Fibroblast of the conjunctiva (primary cell): ENCODE data around the gene SLC18B1.

Source experiments
- DNase-seq: peaks from one replicate; pipeline ENCODE4 v3.0.0-alpha.2; 2010; ENCODE audit warnings: low read depth

Gene SLC18B1

DNA sequence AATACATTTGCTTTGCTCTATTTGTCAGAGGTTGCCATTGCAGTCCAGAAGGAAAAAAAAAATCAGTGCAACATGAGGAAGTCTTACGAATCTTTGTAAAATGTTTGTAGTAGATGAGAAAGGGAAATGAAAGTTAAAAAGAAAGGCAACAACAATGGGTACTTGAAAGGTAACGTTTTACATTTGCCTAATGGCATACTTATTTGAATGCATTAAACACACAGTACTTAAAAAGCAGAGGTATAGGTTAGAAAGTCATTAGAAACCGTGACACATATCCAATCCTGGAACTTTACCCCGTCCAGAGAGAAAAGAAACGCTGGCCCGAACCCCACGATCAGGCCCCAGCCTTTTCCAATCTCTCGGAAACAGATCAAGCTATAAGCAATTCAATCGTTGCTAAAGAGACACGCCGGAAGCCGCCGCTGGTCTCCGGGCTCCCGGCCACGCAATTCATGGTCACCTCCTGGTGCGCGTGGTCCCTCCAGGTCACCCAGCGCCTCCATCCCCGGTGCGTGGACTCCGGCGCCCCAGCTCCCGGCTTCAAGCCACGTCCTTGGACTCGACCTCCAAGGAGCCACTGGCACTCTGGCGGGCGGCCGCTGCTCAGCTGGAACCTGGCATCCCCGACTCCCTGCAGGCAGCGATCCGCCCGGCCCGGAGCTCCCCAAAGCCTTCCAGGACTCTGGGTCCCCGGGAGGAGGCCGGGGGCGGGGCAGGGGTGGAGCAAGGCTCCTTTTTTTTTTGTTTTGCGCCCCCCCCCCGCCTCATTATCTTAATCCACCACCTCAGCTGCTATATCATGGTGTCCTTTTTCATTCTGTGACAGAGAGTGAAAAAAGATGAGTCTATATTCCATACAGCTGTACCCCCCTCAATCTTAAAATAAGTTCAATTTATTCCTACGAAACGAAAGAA, at the start of gene SLC18B1:
Gene SLC18B1 (minus strand): TSS at position 687 of the 918 bp plus-strand sequence. CDS start 181 bp downstream, at position 506.
- no peak for DNase-seq

DNA sequence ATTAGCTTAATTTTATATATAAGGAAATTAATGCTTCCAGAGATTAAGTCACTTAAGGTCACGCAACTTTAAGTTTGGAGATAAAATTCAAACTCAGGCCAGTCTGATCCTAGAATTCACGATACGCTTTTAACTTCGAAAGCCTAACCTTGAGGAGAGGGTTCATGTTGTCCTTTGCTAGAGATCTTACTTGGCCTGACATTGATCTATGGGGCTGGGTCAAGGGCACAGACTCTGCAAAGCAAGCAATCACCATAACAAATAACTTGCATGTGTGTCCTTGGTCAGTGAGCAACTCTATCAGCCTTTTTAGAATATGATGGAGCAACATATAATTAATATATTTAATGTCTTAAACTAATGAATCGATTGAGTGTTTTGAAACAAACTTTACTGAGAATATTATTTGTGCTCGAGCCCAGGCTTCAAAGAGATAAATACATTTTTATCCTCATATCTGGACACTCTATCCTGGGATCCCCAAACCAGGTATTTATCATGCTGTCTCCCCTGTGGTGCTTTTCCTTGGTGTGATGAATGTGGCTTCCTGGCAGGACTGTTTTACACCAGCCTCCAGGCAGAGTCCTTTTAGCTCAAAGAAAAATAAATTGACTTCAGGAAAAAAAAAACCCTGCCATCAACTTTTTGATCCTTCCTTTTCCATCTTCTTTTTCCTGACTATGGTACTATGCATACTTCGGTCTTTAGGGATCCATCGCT, 45.0 kb upstream of the SLC18B1 start:
- DNase-seq: no peak

DNA sequence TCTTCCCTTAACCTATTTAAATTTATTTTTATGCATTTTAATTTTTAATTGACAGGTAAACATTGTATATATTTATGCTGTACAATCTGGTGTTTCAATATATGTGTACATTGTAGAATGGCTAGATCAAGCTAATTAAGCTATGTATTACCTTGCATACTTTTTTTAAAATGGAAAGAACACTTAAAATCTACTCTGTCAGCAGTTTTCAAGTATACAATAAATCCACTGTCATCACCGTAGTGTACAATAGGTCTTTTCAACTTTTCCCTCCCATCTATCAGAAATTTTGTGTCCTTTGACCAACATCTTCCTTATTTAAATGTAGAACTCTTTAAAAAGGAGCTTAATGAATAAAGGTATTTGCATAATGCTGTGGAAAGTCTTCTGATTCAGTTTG, 43.5 kb upstream of the SLC18B1 start:
- DNase-seq: no peak

DNA sequence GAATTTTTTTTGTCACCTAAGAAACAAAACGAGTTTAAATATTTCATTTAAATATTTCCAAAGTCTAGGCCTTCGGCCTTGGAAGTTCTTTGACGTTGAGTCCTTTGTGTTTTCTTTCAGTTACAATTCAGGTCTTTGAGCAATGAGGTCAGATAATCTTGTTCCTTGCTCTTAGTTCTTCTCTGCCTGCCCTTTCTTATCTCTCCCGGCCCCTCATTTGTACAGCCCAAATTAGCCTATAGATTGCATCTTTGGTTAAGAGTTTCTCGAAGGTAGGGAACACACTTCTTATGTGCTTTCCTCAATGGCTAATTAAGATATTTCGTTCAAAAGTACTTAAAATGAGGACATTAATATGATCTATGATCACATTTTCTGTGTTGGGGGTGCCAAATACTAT, 34.5 kb upstream of the SLC18B1 start:
- no peak for DNase-seq

DNA sequence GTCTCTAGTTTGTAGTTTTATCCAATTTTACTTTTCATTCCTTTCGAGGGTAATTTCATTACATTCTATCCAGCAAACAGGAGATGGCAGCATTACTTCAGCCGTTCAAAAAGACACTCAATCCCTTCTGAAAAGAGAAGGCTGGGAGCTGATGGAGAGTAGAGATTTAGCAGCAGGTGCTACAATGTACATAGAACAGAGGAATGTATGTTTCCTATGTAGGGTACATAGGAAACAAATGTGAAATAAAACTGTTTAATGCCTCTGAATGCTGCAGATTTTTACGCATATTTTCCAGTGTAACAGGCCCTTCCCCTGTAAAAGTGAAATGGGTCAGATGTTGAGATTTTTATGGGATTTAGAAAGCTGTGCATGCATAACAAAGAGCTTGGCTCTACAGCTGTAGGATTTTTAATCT, 31.9 kb upstream of the SLC18B1 start:
- DNase-seq: no peak

DNA sequence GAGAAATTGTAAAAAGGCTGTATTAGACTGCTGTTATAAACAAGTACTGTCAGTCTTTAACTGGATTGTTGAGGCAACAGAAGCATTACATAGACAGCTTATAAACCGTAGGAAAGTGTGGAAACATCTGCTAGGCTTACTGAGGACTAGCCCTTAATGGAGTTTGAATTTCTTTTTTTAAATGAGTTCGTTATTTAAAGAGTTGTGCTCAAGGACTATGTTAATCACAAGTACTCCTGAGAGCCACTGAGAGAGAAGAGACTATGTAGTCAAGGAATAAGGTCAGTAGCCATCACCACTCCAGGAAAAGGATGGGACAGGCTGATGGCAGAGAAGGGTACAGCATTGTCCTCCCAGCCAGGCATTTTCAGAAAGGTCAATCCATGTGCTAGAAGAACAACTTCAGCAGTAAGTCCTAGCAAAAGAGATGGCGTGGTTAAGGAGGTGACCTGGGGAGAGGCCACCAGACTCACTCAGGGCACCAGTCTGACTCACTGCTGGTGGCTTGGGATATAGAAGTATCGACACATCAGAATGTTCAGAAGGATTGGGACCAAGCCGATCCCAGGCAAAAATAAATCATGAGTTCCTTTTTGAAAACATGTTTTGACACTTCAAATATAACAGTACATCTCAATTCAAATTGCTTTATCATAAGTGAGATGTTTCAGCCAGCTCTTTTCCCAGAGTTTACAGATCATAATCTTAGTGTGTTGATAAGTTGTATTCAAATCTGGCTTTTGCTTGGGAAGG, 22.4 kb upstream of the SLC18B1 start:
- no peak for DNase-seq

DNA sequence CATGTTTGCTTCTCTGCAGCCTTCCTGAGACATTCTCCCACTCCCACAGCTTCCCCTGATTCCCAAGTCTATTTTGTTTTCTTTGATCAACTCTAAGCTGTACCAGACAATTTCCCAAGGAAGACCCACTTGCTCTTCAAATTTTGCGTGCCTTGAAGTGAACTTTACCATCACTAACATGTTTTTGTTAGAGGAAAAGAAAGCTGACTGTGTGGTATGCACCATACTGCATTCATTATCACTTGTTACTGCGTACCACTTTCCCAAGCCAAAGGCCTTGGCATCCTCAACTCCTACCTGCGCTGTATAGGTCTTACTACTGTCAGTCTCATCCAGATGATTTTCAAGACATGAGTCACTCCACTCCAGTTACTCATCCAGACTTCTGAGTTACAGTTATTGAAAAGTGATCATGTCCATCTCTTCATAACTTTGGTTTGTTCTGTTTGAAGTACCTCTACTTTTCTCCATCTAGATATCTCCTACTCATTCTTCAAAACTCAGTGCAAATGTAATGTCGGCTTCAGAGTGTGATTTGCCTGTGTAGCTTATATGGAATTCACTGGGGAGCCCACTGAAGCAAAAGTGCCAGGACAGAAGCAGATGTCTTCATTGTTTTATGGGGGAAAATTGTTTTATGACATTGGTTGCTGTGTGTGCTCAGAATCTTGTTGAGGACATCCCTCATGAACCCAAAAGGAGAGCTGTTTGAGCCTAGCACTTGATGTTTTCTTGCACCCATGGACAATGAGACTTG, 21.1 kb upstream of the SLC18B1 start:
- no peak for DNase-seq

DNA sequence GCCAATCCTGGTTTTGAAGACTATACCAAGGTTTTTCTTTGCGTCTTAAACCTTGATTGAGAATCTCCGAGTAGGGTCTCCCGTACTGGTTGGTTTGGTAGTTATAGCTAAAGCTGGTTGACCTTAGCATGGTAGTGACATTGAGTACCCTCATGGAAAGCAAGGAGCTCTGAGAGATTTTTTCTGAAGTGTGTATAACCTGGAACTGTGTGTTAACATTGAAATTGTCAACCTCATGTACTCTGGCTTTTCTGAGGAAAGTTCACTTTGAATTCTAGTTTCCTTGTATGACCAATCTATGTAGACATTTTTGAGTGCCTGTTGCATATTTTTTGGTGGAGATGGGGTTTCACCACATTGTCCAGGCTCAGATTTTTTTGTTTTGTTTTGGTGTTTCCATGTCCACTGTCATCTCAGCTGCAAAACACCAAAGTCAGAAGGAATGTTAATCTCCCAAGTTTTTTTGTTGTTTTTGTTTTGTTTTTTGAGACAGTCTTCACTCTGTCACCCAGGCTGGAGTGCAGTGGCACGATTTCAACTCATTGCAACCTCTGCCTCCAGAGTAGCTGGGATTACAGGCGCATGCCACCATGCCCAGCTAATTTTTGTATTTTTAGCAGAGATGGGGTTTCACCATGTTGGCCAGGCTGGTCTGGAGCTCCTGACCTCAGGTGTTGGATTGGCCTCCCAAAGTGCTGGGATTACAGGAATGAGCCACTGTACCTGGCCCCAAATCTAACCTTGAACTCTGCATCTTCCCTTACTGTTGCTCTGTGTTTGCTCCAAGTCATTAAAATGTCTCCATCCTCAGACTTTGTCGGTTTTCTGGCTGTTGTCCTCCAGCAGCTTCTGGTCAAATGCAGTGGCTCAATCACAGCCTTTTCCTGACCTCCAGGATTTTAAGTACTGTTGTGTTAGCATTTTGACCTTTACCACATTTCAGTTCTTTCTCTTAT, 20.2 kb upstream of the SLC18B1 start:
- DNase-seq: no peak

DNA sequence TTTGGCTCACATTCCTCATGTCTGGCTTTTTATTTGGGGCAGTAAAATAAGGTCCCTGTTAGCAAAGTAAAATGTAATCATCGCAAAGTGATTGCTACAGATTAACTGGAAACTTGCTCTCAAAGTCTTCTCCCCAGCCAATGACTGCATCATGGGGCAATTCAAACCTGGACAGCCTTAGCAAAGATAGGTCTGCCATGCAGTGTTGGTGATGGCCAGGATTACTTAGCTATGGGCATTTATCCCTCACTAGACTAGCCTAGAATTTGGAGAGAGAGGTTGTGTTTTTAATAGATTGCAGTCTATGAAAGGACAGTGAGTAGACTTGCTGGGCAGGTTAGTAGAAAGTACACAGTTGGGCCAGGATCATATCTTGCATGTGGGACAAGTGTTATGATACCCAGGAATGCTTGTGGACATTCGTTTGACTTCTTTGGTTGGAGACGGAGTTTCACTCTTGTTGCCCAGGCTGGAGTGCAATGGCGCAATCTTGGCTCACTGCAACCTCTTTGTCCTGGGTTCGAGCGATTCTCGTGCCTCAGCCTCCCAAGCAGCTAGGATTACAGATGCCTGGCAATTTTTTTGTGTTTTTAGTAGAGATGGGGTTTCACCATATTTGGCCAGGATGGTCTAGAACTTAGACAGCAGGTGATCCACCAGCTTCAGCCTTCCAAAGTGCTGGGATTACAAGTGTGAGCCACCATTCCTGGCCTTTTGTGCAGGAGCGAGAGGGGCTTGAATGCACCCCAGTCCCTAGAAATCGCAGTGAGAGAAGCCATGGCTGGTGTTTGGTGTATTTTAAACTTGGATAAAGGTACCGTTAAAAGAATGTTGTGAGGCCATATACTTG, 19.3 kb upstream of the SLC18B1 start:
- DNase-seq: no peak

DNA sequence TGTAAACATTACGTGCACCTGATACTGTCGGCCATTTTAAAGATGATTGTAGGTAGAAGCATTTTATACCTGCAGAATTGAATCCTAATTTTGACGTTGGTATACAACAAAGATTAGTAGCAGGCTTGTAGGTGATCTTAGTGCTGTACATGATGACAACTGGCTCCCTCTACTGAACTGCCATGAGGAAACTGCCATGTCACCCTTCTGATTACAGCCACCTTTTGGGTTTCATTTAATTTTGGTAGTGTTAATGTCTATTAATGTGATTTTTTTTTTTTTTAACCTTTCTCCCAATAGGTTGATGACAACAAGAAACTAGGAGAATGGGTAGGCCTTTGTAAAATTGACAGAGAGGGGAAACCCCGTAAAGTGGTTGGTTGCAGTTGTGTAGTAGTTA, 18.2 kb upstream of the SLC18B1 start:
- no peak for DNase-seq

DNA sequence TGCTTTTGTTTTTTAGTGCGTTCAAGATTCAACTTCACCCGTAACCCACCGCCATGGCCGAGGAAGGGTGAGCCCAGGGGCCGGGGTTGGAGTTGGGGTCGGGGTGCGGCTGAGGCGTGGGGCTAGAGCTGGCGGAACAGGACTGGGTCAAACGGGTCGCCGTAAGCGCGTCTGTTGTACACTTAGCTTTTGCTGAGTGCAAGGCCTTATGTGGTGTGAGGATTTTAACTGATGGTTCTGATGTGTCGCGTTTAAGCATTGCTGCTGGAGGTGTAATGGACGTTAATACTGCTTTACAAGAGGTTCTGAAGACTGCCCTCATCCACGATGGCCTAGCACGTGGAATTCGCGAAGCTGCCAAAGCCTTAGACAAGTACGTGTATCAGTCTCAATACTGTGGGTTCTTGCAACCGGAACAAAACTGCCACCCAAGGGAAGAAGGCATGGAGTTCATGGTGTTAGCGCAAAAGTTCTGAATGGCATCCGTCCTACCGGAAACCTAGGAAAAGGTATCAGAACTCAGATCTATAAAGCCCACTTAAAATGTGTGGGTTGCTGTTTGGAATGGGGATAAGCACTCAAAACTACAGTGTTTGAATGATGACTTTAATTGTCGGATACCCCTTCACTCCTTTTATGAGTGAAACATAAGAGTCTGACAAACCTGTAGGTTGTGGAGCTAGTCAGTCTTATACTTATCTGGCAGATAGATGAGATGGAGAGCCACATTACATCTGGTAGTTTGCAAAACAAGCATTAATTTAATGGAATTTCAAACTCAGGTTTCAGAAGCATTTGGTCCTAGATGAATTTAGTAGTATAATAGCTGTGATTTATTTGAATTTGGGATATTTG, 16.5 kb upstream of the SLC18B1 start:
- DNase-seq: no peak

DNA sequence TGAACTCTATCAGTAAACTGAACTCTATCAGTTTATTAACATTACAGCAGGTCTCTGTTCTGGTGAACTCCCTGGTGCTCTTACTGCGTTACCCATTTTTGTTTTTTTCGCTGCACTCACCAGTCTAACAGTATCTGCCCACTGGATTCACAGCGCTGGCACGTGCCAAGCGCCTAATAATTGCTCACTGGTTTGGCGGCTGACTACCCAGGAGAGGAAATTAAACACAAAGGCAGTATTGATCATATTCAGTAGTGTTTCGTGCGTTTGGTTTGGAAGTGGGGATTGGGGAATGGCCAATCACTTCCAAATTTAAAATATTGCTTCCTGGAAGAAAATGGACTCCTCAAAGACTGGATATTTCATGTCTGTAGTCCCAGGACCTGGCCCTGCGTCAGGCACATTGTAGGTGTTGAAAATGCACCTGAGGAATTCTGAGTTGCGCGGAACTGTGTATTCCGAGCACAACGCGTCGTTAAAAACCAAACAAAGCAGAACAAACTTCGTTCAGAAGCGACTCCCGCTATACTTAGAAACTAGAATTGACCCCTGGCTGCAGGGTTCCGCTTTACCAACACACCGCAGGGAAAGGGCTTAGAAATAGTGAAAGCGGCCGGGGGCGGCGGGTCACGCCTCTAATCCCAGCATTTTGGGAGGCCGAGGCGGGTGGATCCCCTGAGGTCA, 14.9 kb upstream of the SLC18B1 start:
- DNase-seq: no peak

DNA sequence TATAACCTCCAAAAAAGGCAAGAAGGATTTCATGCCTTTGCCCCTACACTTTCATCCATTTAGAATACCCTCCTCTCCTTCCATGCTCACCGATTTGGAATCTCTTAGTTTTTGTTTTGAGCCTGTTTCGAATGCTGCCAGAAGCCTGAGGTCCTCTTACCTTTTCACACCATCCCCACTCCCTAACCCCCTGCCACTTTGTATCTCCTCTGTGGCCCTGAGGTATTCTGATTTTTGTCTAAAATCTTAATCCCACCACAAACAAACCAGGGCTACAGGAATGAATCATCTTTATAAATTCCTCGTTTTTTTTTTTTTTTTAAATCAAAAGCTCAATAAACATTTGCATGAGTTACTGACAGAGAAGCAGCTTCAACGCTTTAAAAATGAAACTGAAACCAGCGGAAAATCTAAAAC, 14.3 kb upstream of the SLC18B1 start:
- DNase-seq: no peak

DNA sequence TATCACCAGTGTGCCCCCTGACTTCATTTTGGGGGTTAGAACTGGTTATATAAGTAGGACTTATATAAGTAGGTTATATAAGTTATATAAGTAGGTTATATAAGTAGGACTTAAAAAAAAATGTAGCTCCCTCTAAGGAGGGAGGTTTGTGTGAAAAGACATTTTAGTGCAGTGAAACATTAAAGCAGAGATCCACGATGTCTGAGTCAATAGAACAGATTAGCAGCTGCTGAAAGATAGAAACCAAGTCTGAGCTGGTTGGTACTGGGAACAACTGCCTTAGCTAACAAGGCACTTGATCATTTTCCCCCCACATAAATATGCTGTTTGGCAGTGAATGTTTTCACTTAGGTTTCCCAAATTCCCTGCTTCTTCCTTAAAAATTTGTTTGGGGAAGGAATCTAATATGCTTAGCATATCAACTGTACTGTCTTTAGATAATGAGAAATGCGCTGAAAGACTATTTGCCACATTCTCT, 13.9 kb upstream of the SLC18B1 start:
- no peak for DNase-seq

DNA sequence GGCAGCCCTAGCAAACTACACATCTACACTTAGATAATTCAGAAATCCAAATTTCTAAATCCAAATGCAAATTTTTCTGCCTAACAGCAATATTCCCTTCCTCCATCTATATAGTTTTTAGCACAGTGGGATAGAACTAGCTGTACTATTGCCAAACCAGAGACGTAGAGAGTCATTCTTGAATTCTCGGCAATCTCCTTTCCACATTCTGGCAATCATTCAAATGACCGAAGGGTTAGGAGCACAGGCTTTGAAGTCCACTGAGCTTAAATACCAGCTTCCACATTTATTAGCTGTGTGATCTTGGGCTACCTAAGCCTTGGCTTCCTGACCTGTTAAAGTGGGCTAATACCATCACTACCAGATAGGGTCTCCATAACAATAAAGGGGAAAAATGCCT, 12.8 kb upstream of the SLC18B1 start:
- no peak for DNase-seq

DNA sequence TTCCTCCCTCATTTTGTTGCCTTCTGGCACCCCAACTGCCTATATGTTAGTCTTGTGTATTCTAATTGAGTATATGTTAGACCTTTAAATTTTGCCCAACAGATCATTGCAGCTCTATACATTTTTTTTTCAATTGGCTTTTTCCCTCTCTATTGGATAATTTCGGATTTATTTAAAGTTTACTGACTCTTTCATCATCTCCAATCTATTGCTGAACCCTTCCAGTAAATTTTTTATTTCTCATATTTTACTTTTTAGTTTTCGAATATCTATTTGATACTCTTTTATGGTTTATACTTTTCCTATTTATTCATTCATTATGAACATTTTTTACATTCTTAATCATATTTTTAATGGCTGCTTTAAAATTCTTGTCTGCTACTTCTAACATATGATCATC, 7.1 kb upstream of the SLC18B1 start:
- no peak for DNase-seq

DNA sequence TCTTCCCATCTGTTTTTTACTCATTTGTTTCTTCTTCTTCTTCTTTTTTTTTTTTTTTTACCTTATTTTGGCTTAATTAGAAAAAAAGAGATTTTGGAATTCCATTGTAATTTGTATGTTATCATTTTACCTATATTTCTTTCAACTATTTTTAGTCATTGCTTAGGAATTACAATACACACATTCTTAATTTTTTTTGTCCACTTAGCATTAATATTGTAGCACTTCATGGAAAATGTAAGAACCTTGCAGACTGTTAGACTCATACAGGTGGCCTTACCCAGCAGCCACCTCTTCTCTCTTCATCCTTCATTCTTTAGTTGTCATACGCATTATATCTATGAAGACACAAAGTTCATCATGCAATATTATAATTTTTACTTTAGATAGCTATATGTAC, 5.8 kb upstream of the SLC18B1 start:
- DNase-seq: no peak

DNA sequence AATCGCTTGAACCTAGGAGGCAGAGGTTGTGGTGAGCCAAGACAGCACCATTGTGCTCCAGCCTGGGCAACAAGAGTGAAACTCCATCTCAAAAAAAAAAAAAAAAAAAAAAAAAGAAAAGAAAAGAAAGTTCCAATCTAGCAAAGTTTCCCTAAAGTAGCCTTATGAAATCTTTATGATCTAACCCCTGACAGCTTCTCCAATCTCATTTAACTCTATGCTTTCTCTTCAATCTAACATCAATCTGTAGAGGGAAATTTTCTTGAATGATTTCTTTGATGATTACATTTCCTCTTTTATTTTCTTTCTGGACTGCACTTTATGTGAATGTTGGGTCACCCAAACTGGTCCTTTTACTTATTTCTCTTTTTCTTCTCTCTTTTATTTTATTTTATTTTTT, 2.2 kb upstream of the SLC18B1 start:
- DNase-seq: no peak
